Panc1 (cell line): Measurements from ENCODE around the gene TBCK. TPM values are rescaled to one million over a fixed set of nuclear protein-coding genes. Genes with fewer than 3 reads are reported as not detected.

Experiments used
- ATAC-seq: fragments of 200-7000 bp; cut with Tn5 transposase; 2 replicates; pipeline ENCODE4 v1.9.1; 2020; ENCODE audit warnings: mild to moderate bottlenecking, moderate library complexity
- BruUV-seq: library from RNA; stranded (reverse); fragments of 400-500 nt; replicated peaks from 2 replicates; lab custom pipeline; 2021; lab: Mats Ljungman, UMichigan
- CTCF ChIA-PET: fragments of 300-600 bp; sonication (Branson Sonifier 250); formaldehyde crosslinking; loops from one replicate; lab custom pipeline; 2022; ENCODE audit warnings: antibody characterized with exemption; lab: Charles Lee
- POLR2A ChIA-PET: fragments of 300-600 bp; sonication (Branson Sonifier 250); formaldehyde crosslinking; loops from one replicate; lab custom pipeline; 2022; ENCODE audit warnings: antibody characterized with exemption; lab: Charles Lee
- DNase-seq: peaks from one replicate; pipeline ENCODE4 v3.0.0-alpha.2; 2010; ENCODE audit warnings: low read depth, low spot score
- H3K27ac ChIP-seq: 2 replicates; pipeline ENCODE4 v1.5.1; 2011; ENCODE audit warnings: mild to moderate bottlenecking, low read length, inconsistent platforms
- H3K27me3 ChIP-seq: fragments of 200-500 bp; sonication (Bioruptor generic); 2 replicates; pipeline ENCODE4 v1.6.0; 2014; ENCODE audit warnings: low read length, inconsistent platforms; ENCODE audit not compliant: control insufficient read depth, insufficient read depth
- H3K36me3 ChIP-seq: fragments of 200-500 bp; sonication (Bioruptor generic); 2 replicates; pipeline ENCODE4 v1.5.1; 2014; ENCODE audit warnings: inconsistent platforms, mild to moderate bottlenecking, low read length, moderate library complexity; ENCODE audit not compliant: control insufficient read depth, insufficient read depth
- H3K4me1 ChIP-seq: 2 replicates; pipeline ENCODE4 v1.5.1; 2011; ENCODE audit warnings: inconsistent platforms, mild to moderate bottlenecking, low read length, moderate library complexity; ENCODE audit not compliant: control insufficient read depth, insufficient read depth
- H3K4me3 ChIP-seq, 2 experiments: 2 replicates each; pipeline ENCODE4 v1.5.1; 2011 to 2012; ENCODE audit warnings: low read depth in 2 of 2, low read length in 2 of 2, mild to moderate bottlenecking in 2 of 2, inconsistent platforms in 1 of 2, moderate library complexity in 1 of 2
- H3K9me3 ChIP-seq: fragments of 200-500 bp; sonication (Bioruptor generic); 2 replicates; pipeline ENCODE4 v1.5.1; 2014; ENCODE audit warnings: low read depth, mild to moderate bottlenecking, inconsistent platforms, low read length, moderate library complexity; ENCODE audit not compliant: control insufficient read depth, insufficient read depth
- CTCF ChIP-seq: fragments of 450-650 bp; IDR thresholded peaks from 2 replicates; pipeline ENCODE4 v1.5.1; 2017; ENCODE audit warnings: mild to moderate bottlenecking
- POLR2AphosphoS5 ChIP-seq: IDR thresholded peaks from 2 replicates; pipeline ENCODE4 v1.6.1; 2012; ENCODE audit warnings: mild to moderate bottlenecking, low read depth, low read length, moderate library complexity
- SIN3A ChIP-seq: IDR thresholded peaks from 2 replicates; pipeline ENCODE4 v1.6.1; 2012; ENCODE audit warnings: low read depth, mild to moderate bottlenecking, low read length, moderate library complexity, borderline replicate concordance; ENCODE audit not compliant: insufficient read depth
- TCF7L2 ChIP-seq: IDR thresholded peaks from 2 replicates; pipeline ENCODE4 v1.6.1; 2011; ENCODE audit warnings: mild to moderate bottlenecking, low read depth, low read length, inconsistent platforms
- in situ Hi-C: cut with HindIII; loops from 2 replicates; pipeline ENCODE4 v1.10.0; 2016; ENCODE audit warnings: low sequenced_read_pairs, low pct_unique_long_range_greater_than_20kb
- intact Hi-C: fragments of 100-400 bp; cut with micrococcal nuclease; formaldehyde crosslinking; loops from one replicate; pipeline ENCODE4 v1.10.0; 2022; ENCODE audit not compliant: unreplicated experiment
- total RNA-seq: library from RNA; stranded (reverse); gene quantifications from one replicate; pipeline ENCODE4 v1.2.1, GENCODE V29; 2021; ENCODE audit not compliant: unreplicated experiment
- TF ChIP-seq, protein P1 (sequence below), 2 experiments: IDR thresholded peaks; 2 replicates each; pipeline ENCODE4 v1.6.1; 2011 to 2012; ENCODE audit warnings: low read depth in 2 of 2, control low read depth in 1 of 2, low read length in 1 of 2, mild to moderate bottlenecking in 1 of 2, moderate library complexity in 1 of 2; ENCODE audit not compliant: insufficient read depth in 1 of 2

The TBCK gene
- total RNA-seq, 1 experiment from 2014 or later, result 15.1 TPM

- ATAC-seq, result no peak
- no peak overlapping the region for H3K4me3 ChIP-seq
- intact Hi-C loops, result loop anchor here (10.0 kb wide), 1 partner anchor 239 kb away; no protein-coding TSS in a partner anchor
- BruUV-seq, result no TSS peak
- no peaks in the 10 kb centered on the region for H3K9me3 ChIP-seq
- no peaks in the 10 kb centered on the region for H3K4me1 ChIP-seq
- no peaks in the 10 kb centered on the region for H3K36me3 ChIP-seq
- in situ Hi-C loops, result no loop called here
- POLR2A ChIA-PET, result interaction anchor here (0.5 kb wide), 1 partner anchor 49 kb away, joined by 6 read pairs; no protein-coding TSS in a partner anchor
- H3K27ac ChIP-seq, result no peak overlapping the region
- TF ChIP-seq SIN3A (no peak), CTCF (peak; percentile 45; the same call in 1 of the 2 replicates)
- peak; percentile 13 for DNase-seq
- H3K27me3 ChIP-seq, result no peaks in the 10 kb centered on the region
- CTCF ChIA-PET, result interaction anchor here (0.5 kb wide), 1 partner anchor 42 kb away, joined by 3 read pairs; no protein-coding TSS in a partner anchor
Observed at GRCh38 chr4:106266201-106266600, 49.8 kb downstream of the TBCK start.

- ATAC-seq (no peak), DNase-seq (no peak)
- TF ChIP-seq SIN3A, result no peak
- no peak for TF ChIP-seq CTCF
- no peak for TF ChIP-seq TCF7L2
- TF ChIP-seq, protein P1, sequence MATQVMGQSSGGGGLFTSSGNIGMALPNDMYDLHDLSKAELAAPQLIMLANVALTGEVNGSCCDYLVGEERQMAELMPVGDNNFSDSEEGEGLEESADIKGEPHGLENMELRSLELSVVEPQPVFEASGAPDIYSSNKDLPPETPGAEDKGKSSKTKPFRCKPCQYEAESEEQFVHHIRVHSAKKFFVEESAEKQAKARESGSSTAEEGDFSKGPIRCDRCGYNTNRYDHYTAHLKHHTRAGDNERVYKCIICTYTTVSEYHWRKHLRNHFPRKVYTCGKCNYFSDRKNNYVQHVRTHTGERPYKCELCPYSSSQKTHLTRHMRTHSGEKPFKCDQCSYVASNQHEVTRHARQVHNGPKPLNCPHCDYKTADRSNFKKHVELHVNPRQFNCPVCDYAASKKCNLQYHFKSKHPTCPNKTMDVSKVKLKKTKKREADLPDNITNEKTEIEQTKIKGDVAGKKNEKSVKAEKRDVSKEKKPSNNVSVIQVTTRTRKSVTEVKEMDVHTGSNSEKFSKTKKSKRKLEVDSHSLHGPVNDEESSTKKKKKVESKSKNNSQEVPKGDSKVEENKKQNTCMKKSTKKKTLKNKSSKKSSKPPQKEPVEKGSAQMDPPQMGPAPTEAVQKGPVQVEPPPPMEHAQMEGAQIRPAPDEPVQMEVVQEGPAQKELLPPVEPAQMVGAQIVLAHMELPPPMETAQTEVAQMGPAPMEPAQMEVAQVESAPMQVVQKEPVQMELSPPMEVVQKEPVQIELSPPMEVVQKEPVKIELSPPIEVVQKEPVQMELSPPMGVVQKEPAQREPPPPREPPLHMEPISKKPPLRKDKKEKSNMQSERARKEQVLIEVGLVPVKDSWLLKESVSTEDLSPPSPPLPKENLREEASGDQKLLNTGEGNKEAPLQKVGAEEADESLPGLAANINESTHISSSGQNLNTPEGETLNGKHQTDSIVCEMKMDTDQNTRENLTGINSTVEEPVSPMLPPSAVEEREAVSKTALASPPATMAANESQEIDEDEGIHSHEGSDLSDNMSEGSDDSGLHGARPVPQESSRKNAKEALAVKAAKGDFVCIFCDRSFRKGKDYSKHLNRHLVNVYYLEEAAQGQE (IDR thresholded peaks at IDR 0.05; ENCODE audit: insufficient read depth in 1 of 2, low read depth in 2 of 2, low read length in 1 of 2), result no peak
- no peak for TF ChIP-seq POLR2AphosphoS5
- no TSS peak for BruUV-seq
- Histone ChIP-seq H3K4me1 (no peaks in the 10 kb centered on the region), H3K36me3 (no peaks in the 10 kb centered on the region; the same call in 1 of the 2 replicates), H3K27me3 (no peaks in the 10 kb centered on the region), H3K27ac (no peak overlapping the region), H3K9me3 (no peaks in the 10 kb centered on the region), H3K4me3 (no peak overlapping the region)
- in situ Hi-C loops (no loop called here), intact Hi-C loops (loop anchor here (10.0 kb wide), 1 partner anchor 240 kb away; no protein-coding TSS in a partner anchor)
- ChIA-PET POLR2A (no interaction called here), CTCF (no interaction called here)
Observed at GRCh38 chr4:106264331-106264728, 51.7 kb downstream of the TBCK start.
